Subcutaneous adipose tissue (tissue), 4 donors: Measurements from ENCODE around the gene SLC35E2B. TPM values are rescaled to one million over a fixed set of nuclear protein-coding genes. Genes with fewer than 3 reads are reported as not detected.

Experiments
- CTCF ChIP-seq: fragments of 450-650 bp; IDR thresholded peaks from one replicate; pipeline ENCODE4 v1.5.1; 2016; ENCODE audit warnings: low read depth, mild to moderate bottlenecking, control low read depth, antibody characterized with exemption, moderate library complexity
- total RNA-seq, 4 donors: library from RNA; depleted of rRNA; stranded (reverse); fragments of >200 nt; gene quantifications; one replicate each; pipeline ENCODE4 v1.1.0, GENCODE V29; 2016

SLC35E2B gene
- total RNA-seq, 4 donors from 2014 or later = 31.3 to 45.2 (median 36.5) TPM

GRCh38 chr1:1629430-1630190 lies 63.0 kb downstream of the SLC35E2B start:
- TF ChIP-seq CTCF = no peak

- no peak for TF ChIP-seq CTCF
Measured at GRCh38 chr1:1628754-1629429, 63.7 kb downstream of the SLC35E2B start.

- no peak for TF ChIP-seq CTCF
Measured at GRCh38 chr1:1627829-1628753, 64.5 kb downstream of the SLC35E2B start.

GRCh38 chr1:1627261-1627828 lies 65.2 kb downstream of the SLC35E2B start:
- no peak for TF ChIP-seq CTCF

- no peak for TF ChIP-seq CTCF
Measured at GRCh38 chr1:1626207-1627141, 66.1 kb downstream of the SLC35E2B start.

GRCh38 chr1:1625824-1626206 lies 66.8 kb downstream of the SLC35E2B start:
- no peak for TF ChIP-seq CTCF
